AG09309 (cell line): Measurements from ENCODE around the gene MAP3K20.
"Not testable (repeated sequence)": the region's sequence is repeated elsewhere in the genome, so short reads cannot be mapped to it uniquely, and the experiment has no call there.

Experiments
- DNase-seq: peaks from one replicate; pipeline ENCODE4 v3.0.0-alpha.2; 2010; ENCODE audit warnings: low read depth
- H3K4me3 ChIP-seq: 2 replicates; pipeline ENCODE4 v1.5.1; 2011; ENCODE audit warnings: mild to moderate bottlenecking, low read depth, low read length, moderate library complexity; ENCODE audit not compliant: control insufficient read depth
- TF ChIP-seq, protein P1 (sequence below): IDR thresholded peaks from 2 replicates; pipeline ENCODE4 v1.5.1; 2011; ENCODE audit warnings: mild to moderate bottlenecking, low read depth, low read length, inconsistent platforms; ENCODE audit not compliant: insufficient read depth, control insufficient read depth; ENCODE audit errors: missing control alignments

The MAP3K20 gene

DNA sequence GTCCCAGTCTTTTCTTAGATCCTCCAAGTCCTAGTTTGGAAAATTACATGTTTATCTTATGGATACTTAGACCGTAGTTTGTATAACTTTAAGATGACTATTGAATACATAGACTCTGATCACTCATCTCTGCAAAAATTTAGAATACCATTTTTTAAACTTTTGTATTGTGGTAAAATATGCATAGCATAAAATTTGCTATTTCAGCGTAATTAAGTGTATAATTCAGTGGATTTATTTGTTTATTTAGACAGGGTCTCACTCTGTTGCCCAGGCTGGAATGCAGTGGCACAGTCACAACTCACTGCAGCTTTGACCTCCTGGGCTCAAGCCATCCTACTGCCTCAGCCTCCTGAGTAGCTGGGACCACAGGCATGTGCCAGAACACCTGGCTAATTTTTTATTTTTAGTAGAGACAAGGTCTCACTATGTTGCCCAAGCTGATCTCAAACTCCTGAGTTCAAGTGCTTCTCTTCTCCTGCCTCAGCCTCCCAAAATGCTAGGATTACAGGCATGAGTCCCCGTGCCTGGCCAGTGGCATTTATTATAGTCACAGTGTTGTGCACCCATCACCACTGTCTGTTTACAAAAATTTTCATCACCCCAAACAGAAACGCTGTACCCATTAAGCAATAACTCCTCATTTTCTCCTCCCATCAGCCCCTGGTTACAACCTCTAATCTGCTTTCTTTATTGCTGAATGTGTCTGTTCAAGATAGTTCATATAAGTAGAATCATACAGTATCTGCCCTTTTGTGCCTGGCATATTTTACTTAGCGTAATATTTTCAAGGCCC lies 90.0 kb downstream of the MAP3K20 start:
- TF ChIP-seq, protein P1, sequence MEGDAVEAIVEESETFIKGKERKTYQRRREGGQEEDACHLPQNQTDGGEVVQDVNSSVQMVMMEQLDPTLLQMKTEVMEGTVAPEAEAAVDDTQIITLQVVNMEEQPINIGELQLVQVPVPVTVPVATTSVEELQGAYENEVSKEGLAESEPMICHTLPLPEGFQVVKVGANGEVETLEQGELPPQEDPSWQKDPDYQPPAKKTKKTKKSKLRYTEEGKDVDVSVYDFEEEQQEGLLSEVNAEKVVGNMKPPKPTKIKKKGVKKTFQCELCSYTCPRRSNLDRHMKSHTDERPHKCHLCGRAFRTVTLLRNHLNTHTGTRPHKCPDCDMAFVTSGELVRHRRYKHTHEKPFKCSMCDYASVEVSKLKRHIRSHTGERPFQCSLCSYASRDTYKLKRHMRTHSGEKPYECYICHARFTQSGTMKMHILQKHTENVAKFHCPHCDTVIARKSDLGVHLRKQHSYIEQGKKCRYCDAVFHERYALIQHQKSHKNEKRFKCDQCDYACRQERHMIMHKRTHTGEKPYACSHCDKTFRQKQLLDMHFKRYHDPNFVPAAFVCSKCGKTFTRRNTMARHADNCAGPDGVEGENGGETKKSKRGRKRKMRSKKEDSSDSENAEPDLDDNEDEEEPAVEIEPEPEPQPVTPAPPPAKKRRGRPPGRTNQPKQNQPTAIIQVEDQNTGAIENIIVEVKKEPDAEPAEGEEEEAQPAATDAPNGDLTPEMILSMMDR: no peak
- no peak overlapping the region for H3K4me3 ChIP-seq
- DNase-seq: no peak

GRCh38 chr2:173171321-173171720 lies 95.7 kb downstream of the MAP3K20 start:
- no peak for DNase-seq
- no peak overlapping the region for H3K4me3 ChIP-seq
- TF ChIP-seq, protein P1: no peak

GRCh38 chr2:173171924-173172643 lies 96.4 kb downstream of the MAP3K20 start:
- DNase-seq: no peak
- no peak overlapping the region for H3K4me3 ChIP-seq
- TF ChIP-seq, protein P1: no peak

- not testable (repeated sequence) for H3K4me3 ChIP-seq, DNase-seq
Measured at GRCh38 chr2:173174339-173174738, 98.7 kb downstream of the MAP3K20 start.

DNA sequence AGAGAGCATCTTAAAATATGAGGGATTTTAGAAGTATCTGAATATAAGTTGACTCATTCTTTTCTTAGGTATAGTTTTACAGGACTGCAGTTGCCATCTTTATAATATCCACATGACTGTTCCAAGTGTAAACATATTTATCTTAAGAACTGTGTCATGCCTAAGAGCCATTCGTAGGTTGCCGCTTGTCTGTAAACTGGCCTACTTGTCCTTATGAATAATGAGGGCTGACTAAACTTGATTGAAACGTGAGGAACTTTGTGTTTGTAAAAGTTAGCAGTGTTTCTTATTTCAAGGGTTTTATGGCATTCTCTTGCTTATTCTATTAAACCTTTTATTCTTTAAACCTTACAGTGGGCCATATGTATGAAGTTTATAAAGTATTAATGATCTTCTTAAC lies 99.6 kb downstream of the MAP3K20 start:
- no peak for DNase-seq
- TF ChIP-seq, protein P1: no peak
- H3K4me3 ChIP-seq: no peak overlapping the region

- DNase-seq: no peak
- TF ChIP-seq, protein P1: no peak
- H3K4me3 ChIP-seq: no peak overlapping the region
Measured at GRCh38 chr2:173181982-173182381, 106.3 kb downstream of the MAP3K20 start.
